ENCODE results near the gene KLF13.
A peak's percentile ranks its signal among the peaks of the same experiment; 100 is the strongest.

- TF ChIP-seq, protein P1, sequence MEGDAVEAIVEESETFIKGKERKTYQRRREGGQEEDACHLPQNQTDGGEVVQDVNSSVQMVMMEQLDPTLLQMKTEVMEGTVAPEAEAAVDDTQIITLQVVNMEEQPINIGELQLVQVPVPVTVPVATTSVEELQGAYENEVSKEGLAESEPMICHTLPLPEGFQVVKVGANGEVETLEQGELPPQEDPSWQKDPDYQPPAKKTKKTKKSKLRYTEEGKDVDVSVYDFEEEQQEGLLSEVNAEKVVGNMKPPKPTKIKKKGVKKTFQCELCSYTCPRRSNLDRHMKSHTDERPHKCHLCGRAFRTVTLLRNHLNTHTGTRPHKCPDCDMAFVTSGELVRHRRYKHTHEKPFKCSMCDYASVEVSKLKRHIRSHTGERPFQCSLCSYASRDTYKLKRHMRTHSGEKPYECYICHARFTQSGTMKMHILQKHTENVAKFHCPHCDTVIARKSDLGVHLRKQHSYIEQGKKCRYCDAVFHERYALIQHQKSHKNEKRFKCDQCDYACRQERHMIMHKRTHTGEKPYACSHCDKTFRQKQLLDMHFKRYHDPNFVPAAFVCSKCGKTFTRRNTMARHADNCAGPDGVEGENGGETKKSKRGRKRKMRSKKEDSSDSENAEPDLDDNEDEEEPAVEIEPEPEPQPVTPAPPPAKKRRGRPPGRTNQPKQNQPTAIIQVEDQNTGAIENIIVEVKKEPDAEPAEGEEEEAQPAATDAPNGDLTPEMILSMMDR (IDR thresholded peaks at IDR 0.05): no peak
- peak; percentile 9 to 35 (median 24) for TF ChIP-seq POLR2A (IDR thresholded peaks at IDR 0.05)
Measured at GRCh38 chr15:31360843-31361763, 34.5 kb downstream of the KLF13 start.

All from body of pancreas (tissue), 4 donors.